GM19438 (cell line): ENCODE data around the gene ALG3.

Experiments used
- ATAC-seq: cut with Tn5 transposase; IDR thresholded peaks from one replicate; pipeline ENCODE4 v1.9.1; 2021; ENCODE audit warnings: low read depth; ENCODE audit not compliant: unreplicated experiment

The ALG3 gene

DNA sequence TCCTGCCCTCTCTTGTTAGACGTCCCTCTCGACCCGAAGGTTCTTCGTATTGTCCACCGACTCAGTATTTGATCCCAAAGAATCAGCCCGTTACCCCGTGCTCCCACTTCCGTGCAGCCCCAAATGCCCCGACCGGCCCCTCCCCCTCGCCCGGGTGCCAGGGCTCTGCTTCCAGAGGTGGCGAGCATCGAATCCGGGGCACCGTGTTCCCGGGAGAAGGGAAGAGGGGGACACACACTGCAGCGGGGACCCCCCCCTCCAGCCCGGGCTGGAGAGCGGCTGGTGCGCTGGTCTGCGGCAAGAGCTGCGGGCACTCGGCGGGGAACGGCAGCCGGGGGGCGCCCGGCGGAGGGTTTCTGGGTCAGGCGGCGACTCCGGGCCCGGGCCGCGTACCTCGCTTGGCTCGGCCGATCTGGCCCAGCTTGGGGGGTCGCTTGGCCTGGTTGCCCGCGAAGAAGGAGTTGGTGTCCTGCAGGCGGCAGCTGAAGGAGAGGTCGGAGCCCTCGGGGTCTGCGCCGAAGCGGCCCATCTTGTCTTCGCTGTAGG lies 12.0 kb upstream of the ALG3 start:
- no peak for ATAC-seq

DNA sequence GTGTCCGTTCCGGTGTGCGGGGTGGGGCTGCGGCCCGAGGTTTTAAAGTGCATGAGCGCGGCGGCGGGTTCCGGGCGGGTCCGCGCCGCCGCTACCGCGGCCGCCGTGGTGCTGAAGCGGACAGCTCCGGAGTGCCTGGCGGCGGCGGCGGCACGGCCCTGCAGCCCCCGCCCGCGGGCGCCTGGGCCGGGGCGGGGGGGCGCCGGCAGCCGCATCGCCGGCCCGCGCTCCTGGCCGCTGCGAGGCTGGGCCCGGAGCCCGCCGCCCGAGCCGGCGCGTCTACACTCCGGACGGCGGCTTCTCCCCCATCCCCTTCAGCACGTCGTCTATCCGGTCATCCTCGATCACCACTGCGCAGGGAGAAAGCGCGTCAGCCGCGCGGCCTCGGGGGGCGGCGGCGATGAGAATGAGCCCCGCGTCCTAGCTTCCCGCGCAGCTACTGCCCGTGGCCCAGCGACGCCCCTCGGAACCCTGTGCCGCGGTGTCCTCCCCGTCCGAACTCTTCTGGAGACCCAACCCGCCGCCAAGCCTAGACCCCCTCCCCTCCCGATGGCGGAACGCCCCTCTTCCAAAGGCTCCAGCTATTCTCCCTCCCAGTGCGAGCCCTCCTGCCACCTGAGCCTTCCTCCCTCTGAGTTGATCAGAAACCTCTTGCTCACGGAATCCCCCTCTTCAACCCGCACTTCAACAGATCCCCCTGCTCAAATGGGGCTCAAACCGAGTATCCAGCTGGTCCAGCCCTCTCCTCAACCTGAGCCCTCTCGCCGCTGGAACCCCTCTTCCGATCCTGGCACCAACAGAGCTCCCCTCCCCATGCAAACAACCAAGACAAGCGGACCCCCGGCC lies 11.3 kb upstream of the ALG3 start:
- ATAC-seq, result no peak

DNA sequence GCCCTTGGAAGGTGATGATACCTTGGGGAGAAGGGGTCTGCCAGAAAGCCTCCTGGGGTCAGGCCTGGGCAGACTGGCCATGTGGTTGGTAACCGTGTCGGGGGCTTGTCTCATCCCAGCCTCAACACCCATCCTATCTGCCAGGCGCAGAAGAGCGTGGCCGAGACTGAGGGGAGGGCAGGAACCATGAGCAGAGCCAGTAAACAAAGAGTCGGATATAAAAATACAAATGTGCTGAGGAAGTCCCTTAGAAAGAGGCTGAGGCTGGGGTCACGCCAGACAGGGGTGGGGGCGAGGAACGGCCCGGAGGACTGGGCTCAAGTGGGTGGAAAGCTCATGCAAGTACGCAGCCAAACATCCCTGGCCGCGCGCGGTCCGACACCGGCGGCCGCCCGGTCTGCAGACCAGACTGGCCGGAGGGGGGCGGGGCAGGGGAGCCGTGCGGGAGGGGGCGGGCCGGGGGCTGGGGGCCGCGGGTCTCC lies 10.7 kb upstream of the ALG3 start:
- ATAC-seq, result no peak

DNA sequence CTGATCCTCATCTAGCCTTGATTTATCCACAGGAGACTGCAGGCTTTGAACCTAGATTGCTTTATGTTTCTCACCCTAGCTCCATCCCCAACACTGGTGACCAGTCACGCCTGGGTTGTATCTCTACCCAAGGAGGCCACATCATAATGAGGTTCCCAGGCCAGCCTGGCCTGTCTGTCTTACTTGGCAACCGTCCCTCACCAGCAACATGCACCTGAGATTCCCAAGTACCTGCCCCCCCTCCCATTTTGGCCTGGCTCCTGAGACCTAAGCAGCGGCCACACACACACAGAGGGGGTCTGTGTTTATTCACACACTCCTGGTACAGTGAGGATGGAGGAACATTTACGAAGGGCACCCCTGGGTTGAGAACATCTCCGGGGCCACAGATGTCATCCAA lies 10.2 kb upstream of the ALG3 start:
- no peak for ATAC-seq

DNA sequence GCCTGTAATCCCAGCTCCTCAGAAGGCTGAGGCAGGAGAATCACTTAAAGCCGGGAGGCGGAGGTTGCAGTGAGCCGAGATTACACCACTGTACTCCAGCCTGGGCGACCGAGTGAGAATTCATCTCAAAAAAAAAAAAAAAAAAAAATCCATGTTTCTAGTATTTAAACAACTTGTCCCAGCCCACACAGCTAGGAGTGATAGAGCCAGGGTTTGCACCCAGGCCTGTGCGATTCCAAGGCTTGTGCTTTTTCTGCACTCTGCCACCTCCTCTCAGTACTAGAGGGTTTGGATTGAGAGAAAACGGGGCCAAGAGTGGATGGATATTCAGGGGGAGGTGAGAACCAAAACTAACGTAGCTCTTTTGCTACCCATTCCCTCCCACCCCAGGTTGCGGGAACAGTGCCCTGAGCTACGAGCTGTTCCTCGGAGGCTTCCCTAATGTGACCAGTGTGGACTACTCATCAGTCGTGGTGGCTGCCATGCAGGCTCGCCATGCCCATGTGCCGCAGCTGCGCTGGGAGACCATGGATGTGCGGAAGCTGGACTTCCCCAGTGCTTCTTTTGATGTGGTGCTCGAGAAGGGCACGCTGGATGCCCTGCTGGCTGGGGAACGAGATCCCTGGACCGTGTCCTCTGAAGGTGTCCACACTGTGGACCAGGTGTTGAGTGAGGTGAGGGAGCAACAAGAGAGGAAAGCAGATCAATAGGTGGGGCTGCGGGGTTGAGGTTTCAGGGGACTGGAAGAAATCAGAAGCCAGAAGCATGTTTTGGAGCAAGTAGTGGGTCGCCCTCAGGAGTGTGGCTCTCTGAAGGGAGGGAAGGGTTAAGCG lies 8.5 kb upstream of the ALG3 start:
- no peak for ATAC-seq

DNA sequence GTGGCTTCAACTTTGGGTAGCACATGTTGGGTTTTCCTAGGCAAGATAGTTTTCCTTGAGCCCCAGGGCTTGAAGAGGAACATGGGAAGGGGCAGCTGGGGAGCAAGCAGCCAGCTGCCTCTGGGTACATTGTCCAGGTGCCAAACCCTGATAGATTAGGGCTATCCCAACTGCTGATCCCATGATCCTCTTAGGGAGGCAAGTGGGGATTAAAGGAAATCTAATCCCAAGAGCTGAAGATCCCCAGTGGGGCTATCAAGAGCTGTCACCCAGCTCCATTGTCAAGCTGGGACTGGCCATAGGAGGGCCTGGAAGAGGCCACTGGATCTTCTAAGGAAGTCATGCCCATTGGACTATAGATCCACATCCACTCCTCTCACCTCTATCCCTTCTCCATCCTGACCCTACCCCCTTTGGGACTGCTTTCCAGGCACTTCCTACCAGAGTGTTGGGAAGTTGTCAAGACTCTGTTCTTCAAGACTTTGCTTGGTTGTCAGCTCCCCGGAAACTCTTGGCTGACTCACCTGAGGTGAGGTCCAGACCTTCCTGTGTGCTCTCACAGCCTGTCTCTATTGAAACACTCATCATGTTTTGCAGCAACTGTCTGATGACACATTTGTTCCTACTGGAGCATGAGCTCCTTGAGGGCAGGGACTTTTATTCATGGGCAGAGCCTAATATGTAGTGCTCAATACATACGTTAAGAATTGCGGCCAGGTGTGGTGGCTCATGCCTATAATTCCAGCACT lies 6.7 kb upstream of the ALG3 start:
- no peak for ATAC-seq

DNA sequence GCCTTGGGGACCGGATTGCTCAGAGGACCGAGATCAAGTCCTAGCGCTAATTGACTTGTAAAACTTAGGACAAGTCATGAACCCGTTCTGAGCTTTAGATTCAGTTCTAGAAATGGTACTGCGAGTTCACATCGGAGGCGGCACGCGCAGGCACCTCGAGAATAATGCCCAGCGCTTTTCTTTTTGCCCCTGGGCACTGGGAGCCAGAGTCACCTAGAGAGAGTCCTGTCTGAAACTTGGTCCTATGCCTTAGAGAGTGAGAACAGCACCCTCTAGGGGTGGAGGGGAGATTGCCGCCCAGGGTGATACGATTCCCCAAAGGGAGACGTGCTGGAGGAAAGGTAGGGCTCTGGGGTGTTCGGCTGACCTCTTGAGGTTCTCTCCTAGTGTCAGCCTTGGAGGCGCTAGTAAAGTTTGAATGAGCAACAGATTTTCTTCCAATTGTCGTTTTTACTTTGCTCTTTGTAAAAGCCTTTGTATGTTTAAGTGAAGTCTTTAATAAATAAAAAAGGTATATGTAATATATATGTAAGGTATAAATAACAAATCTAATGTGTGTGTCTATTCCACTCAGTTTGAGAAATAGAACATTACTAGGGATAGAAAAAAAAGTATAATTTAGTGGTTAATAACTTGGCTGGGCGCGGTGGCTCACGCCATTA lies 1.5 kb upstream of the ALG3 start:
- ATAC-seq, result peak; percentile 64

DNA sequence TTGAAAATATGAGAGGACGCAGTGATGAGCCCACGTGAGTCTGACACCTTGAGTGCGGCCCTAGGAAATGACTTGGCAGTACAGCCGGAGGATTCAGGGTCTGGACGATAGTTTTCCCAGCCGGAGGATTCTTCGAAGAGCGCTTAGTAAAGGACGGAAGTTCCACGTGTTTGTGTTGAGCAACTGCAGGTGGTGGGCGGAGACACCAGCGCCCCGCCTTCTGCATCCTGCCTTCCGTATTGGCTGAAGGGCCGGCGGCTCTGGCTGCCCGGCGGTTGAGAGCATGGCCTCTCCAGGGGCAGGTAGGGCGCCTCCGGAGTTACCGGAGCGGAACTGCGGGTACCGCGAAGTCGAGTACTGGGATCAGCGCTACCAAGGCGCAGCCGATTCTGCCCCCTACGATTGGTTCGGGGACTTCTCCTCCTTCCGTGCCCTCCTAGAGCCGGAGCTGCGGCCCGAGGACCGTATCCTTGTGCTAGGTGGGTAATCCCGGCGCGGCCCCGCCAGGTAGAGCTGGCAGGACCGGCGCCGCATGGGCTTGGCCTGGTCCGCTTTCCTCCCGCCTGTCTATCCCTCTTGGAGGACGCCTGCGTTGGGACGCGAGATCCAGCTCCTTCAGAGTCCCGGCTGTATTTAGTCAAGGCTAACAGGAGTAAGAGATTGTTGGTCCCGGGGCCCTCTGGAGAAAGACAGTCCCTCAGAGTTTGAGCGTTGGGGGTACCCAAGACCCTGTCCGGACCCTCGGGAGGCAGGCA lies 827 bp upstream of the ALG3 start, which contains the start of gene EEF1AKMT4:
Gene EEF1AKMT4 (plus strand): TSS at position 261 of the 755 bp plus-strand sequence. CDS start 23 bp downstream, at position 284.
- peak; percentile 87 for ATAC-seq

DNA sequence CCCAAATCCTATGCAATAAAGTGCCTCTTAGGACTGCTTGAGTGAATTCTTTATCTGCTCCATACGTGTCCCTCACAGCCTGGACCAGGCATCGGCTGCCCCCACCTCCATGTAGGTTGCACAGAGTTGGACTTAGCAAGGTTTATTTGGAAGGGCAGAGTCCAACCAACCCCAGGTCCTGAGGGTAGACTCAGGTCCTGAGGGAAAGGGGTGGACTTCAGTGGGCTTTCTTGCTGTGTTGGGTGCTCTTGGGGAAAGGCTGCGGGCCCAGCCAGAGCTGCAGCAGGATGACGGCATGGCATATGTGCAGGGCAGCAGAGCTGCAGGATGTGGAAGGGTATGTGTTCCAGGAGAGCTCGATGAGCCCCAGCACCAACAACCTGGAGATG lies 6.5 kb downstream of the ALG3 start:
- ATAC-seq, result no peak

DNA sequence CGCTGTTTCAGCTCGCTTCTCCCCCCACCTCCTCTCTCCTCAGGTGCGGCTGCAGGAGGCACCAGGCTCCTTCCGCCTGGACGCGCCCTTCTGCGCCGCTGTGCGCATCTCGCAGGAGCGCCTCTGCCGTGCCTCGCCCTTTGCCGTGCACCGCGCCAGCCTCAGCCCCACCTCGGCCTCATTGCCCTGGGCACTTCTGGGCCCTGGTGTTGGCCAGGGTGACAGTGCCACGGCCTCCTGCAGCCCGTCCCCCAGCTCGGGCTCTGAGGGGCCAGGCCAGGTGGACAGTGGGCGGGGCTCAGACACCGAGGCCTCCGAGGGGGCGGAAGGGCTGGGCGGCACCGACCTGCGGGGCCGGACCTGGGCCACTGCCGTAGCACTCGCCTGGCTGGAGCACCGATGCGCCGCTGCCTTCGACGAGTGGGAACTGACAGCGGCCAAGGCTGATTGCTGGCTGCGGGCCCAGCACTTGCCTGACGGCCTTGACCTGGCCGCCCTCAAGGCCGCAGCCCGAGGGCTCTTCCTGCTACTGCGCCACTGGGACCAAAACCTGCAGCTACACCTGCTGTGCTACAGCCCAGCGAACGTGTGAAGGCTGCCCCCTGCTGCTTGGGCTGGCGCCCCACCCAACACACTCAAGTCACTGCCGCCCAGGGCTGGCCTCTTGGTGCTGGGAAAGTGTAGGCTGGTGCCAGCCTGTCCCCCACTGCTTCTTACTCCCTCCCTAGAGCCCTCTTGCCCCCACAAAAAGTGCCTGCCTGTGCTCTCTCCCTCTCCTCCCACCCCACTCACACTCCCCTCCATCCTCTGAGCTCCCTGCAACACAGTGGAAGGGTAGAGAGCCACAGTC lies 7.1 kb downstream of the ALG3 start:
- no peak for ATAC-seq

DNA sequence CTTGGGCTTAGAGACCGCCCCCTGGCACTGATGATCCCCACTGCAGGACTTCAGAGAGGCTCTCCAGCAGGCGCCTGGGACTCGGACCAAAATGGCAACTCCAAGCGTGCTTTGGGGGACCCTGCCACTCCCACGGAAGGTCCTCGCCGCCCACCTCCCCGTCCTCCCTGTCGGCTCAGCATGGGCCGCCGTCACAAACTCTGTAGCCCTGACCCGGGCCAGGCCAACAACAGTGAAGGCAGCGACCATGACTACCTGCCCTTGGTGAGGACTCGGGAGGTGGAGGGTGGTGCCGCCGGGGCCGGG lies 7.7 kb downstream of the ALG3 start:
- ATAC-seq, result no peak

DNA sequence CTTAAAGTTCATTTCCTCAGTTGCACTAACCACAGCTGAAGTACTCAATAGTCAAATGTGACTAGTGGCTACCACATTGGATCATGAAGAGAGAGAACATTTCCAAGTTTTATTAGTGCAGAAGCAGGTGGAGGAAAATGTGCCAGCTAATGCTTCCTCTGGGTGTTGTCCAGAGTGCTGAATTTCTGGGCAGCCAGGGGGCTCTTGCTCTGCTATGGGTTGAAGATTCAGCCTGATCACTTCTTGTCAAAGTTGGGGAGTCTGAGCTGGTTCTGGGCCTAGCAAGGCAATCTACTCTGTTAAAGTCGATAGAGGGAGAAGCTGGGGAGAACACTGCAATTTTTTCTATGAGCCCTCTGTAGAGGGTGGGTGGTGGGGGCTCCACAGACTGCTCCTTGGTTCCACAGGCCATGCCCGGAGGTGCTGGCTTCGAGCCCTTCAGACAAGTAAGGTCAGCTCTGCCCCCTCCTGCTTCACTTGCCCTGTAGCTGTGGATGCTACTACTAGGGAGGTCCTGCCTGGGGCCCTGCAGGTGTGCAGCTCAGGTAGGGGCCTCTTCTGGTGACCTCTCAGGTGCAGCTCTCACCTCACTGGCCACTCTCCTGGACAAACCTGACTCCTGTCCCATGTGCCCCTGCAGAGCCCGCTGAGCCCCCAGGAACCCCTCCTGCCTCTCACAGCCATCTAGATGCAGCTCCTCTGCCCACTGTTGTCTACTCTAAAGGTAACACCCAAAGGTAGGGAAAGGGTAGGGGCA lies 8.2 kb downstream of the ALG3 start:
- ATAC-seq, result no peak

DNA sequence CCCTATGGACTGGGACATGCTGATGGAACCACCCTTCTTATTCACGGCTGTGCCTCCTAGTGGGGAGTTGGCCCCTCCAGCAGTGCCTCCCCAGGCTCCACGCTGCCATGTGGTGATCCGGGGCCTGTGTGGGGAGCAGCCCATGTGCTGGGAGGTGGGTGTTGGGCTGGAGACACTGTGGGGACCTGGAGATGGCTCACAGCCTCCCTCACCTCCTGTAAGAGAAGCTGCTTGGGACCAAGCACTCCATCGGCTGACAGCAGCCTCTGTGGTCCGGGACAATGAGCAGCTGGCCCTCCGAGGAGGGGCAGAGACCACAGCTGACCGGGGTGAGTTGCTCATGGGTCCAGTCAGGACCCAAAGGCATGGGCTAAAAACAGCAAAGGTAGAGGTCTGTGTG lies 9.1 kb downstream of the ALG3 start:
- no peak for ATAC-seq

DNA sequence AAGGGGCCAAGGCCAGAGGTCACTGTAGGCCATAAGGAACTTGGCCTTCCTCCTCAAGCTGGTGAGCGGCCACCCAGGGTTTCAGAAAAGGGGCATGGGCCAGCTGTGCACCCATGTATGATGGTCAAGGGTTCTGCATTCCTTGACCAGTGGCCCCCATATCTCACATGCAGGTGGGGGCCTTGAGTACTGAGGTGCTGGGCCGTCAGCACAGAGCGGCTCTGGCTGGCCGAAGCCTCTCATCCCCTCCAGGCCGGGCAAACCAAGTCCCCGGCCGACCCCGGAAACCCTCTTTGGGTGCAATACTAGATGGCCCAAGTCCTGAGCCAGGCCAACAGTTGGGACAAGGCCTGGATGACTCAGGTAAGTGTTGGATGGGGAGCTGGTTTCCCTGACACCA lies 9.5 kb downstream of the ALG3 start:
- ATAC-seq, result no peak

DNA sequence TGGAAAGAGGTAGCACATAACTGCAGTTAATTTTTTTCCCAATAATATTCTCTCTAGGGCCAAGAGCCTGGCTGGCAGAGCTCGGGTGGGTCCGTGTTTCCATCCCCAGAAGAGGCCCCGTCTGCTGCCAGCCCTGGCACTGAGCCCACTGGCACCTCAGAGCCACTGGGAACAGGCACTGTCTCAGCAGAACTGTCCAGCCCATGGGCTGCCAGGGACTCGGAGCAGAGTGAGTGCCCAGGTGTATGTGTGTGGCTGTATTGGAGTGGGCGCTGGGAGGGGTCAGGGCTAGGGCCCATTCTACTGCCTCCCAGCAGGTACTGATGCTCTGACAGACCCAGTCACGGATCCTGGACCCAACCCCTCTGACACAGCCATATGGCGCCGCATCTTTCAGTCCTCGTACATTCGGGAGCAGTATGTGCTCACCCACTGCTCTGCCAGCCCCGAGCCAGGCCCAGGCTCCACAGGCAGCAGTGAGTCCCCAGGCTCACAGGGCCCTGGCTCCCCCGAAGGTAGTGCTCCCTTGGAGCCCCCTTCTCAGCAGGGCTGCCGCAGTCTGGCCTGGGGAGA lies 10.4 kb downstream of the ALG3 start:
- ATAC-seq, result no peak

DNA sequence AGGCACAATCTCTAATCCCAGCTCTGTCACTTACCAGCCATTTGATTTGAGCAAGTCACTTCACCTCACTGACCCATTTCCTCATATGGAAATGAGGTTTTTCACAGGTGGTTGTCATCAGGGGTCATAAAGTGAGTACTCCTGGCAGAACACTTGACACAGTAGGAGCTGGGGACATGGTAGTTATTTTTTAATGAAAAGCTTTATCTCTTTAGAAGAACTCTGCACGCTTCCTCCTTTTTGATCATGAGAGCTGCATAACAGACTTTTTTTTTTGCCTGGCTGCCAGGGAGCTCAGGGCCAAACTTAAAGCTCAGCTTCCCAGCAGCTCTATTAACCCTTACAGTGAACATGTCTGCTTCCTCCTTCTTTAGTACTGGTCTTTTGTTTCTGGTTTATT lies 11.0 kb downstream of the ALG3 start:
- ATAC-seq, result no peak

DNA sequence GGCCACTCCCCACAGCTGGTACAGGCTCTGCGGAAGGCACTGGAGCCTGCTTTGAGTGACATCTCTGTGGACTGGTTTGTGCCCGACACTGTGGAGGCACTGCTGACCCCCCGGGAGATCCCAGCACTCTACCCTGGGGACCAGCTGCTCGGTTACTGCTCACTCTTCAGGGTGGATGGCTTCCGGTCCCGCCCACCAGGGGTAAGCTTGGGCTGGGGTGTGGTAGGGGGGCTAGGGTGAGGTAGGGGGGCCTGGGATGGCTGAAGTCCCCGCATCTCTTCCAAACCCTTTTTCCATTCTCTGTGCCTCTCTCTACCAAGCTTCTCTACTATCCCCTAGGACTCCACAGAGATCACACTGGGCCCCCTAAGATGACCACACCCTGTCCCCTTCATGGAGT lies 11.6 kb downstream of the ALG3 start:
- no peak for ATAC-seq

DNA sequence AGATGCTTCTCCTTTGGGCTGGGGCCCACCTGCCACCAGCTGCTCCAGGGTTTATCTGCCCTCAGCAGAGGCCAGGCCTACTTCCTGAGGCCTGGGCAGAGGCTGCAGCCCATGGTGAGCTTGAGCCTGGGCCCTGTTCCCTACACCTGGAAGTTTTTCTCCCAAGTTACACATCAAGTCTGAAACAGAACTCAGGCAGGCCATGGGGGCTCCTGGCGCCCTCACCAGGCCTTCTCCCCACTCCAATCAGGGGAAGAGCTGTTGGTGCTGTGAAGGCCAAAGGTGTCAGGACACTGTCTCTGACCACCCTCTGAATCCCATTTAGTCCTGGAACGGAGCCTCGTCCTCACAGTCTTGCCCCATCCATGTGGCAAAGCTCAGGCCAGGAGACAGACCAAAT lies 12.1 kb downstream of the ALG3 start:
- ATAC-seq, result no peak
